ENCODE data around the gene ST7. TPM values are rescaled to one million over a fixed set of nuclear protein-coding genes. Genes with fewer than 3 reads are reported as not detected.

ST7 gene
- total and polyA plus RNA-seq, 2 experiments from 2014 or later, result 9.9 to 18.3 TPM

- peaks cover 8% of the 10 kb centered on the region for H3K4me1 Mint-ChIP-seq
- no peaks in the 10 kb centered on the region for H4K20me1 ChIP-seq (replicated peaks; ENCODE audit: insufficient read depth)
- peaks cover 9% of the 10 kb centered on the region; the same call in 1 of the 2 replicates for H3K79me2 ChIP-seq (replicated peaks; ENCODE audit: insufficient read depth)
- peaks cover 18% of the 10 kb centered on the region for H3K36me3 Mint-ChIP-seq (ENCODE audit: low read depth)
- H2AFZ ChIP-seq, result no peak overlapping the region
- ATAC-seq (no peak), DNase-seq (ENCODE audit: low spot score) (no peak)
- H3K9me2 ChIP-seq (ENCODE audit: insufficient read depth), result 0 out of 2 replicates have a peak, but pooled peaks cover 3% of the 10 kb centered on the region
- H3K4me3 ChIP-seq, result no peak overlapping the region
- no peaks in the 10 kb centered on the region for H3K4me1 ChIP-seq (ENCODE audit: insufficient read depth)
- no peaks in the 10 kb centered on the region for H3F3A ChIP-seq (replicated peaks; ENCODE audit: low read depth)
- no peaks in the 10 kb centered on the region; the same call in 1 of the 2 replicates for H3K36me3 ChIP-seq (ENCODE audit: insufficient read depth)
- peaks cover 21% of the 10 kb centered on the region for H3K9me3 Mint-ChIP-seq
- no peak overlapping the region for H3K27ac ChIP-seq (ENCODE audit: low read depth)
- no peaks in the 10 kb centered on the region for H3K27me3 ChIP-seq (ENCODE audit: insufficient read depth)
- H3K4me3 Mint-ChIP-seq, result no peak overlapping the region
- TF ChIP-seq ZNF462 (CRISPR knock-in tag; IDR thresholded peaks at IDR 0.05) (no peak), JUNB (IDR thresholded peaks at IDR 0.05; ENCODE audit: unreplicated experiment) (no peak), EZH2 (IDR thresholded peaks at IDR 0.05; ENCODE audit: low read depth, unreplicated experiment) (no peak), POLR2AphosphoS5 (IDR thresholded peaks at IDR 0.05; ENCODE audit: low read depth) (no peak), ZNF114 (CRISPR knock-in tag; IDR thresholded peaks at IDR 0.05) (no peak), CREB1 (CRISPR knock-in tag; IDR thresholded peaks at IDR 0.05; ENCODE audit: low read depth) (no peak), EZH2phosphoT487 (IDR thresholded peaks at IDR 0.05; ENCODE audit: unreplicated experiment) (no peak), REST (IDR thresholded peaks at IDR 0.05; ENCODE audit: unreplicated experiment) (no peak), CTCF (conservative IDR thresholded peaks at IDR 0.05; ENCODE audit: low read depth in 2 of 2) (no peak), STAT1 (IDR thresholded peaks at IDR 0.05; ENCODE audit: unreplicated experiment) (no peak), ETS1 (IDR thresholded peaks at IDR 0.05) (no peak), ZNF331 (CRISPR knock-in tag; IDR thresholded peaks at IDR 0.05; ENCODE audit: low read depth) (no peak), NANOG (IDR thresholded peaks at IDR 0.05; ENCODE audit: borderline replicate concordance) (no peak)
- no peak overlapping the region for H3K27ac Mint-ChIP-seq
- H3K27me3 Mint-ChIP-seq (ENCODE audit: insufficient read depth, low read depth, poor library complexity), result no peaks in the 10 kb centered on the region
- no peak overlapping the region for H3K4me2 ChIP-seq
These were observed 46.0 kb downstream of the ST7 start for GRCh38 chr7:116999311-116999710.
